Occipital lobe (tissue), 2 donors: ENCODE data around the gene NUP153. TPM values are rescaled to one million over a fixed set of nuclear protein-coding genes. Genes with fewer than 3 reads are reported as not detected.

ENCODE experiments used
- DNase-seq: peaks from one replicate; lab custom pipeline; 2025; lab: John Stamatoyannopoulos, UW
- total RNA-seq: library from RNA; depleted of rRNA; stranded (reverse); fragments of >200 nt; gene quantifications from one replicate; pipeline ENCODE4 v1.2.3, GENCODE V29; 2014

NUP153 gene
- total RNA-seq, 1 donor from 2014 or later, result 51.8 TPM

- no peak for DNase-seq
Observed at GRCh38 chr6:17663226-17663625, 43.5 kb downstream of the NUP153 start.

- no peak for DNase-seq
Observed at GRCh38 chr6:17662585-17662984, 44.1 kb downstream of the NUP153 start.

- no peak for DNase-seq
Observed at GRCh38 chr6:17656644-17657043, 50.1 kb downstream of the NUP153 start.

GRCh38 chr6:17656092-17656491, 50.6 kb downstream of the NUP153 start:
- no peak for DNase-seq

GRCh38 chr6:17653198-17653882, 53.4 kb downstream of the NUP153 start:
- DNase-seq, result no peak

- DNase-seq, result no peak
Observed at GRCh38 chr6:17650656-17651309, 55.9 kb downstream of the NUP153 start.

GRCh38 chr6:17648745-17649144, 58.0 kb downstream of the NUP153 start:
- DNase-seq, result no peak

- no peak for DNase-seq
Observed at GRCh38 chr6:17640477-17640917, 66.2 kb downstream of the NUP153 start.

- no peak for DNase-seq
Observed at GRCh38 chr6:17638212-17638715, 68.5 kb downstream of the NUP153 start.

- DNase-seq, result no peak
Observed at GRCh38 chr6:17635568-17635967, 71.2 kb downstream of the NUP153 start.

- no peak for DNase-seq
Observed at GRCh38 chr6:17633465-17634188, 73.1 kb downstream of the NUP153 start.

- DNase-seq, result no peak
Observed at GRCh38 chr6:17632934-17633333, 73.8 kb downstream of the NUP153 start.

GRCh38 chr6:17630511-17631073, 76.1 kb downstream of the NUP153 start:
- no peak for DNase-seq

- DNase-seq, result no peak
Observed at GRCh38 chr6:17629824-17630510, 76.8 kb downstream of the NUP153 start.

- no peak for DNase-seq
Observed at GRCh38 chr6:17628873-17629272, 77.9 kb downstream of the NUP153 start.

- DNase-seq, result no peak
Observed at GRCh38 chr6:17624396-17624795, 82.3 kb downstream of the NUP153 start.

- no peak for DNase-seq
Observed at GRCh38 chr6:17622144-17622543, 84.6 kb downstream of the NUP153 start.

GRCh38 chr6:17621003-17621402, 85.7 kb downstream of the NUP153 start:
- DNase-seq, result no peak

GRCh38 chr6:17615794-17616193, 90.9 kb downstream of the NUP153 start:
- DNase-seq, result no peak

GRCh38 chr6:17612048-17612447, 94.7 kb downstream of the NUP153 start:
- DNase-seq, result no peak

GRCh38 chr6:17610835-17611234, 95.9 kb downstream of the NUP153 start:
- DNase-seq, result no peak
